Midbrain (tissue), 1 donor: ENCODE results near the gene SLC25A19.
A peak's percentile ranks its signal among the peaks of the same experiment; 100 is the strongest.

Experiments used
- DNase-seq: peaks from one replicate; lab custom pipeline; 2025; lab: John Stamatoyannopoulos, UW

SLC25A19 gene

GRCh38 chr17:75289115-75289831 is at the start of gene SLC25A19:
SLC25A19 (minus strand) TSS chr17:75289433; CDS start chr17:75286764, 2,669 bp downstream.
- DNase-seq: peak; percentile 99

GRCh38 chr17:75338335-75338734 is 49.1 kb upstream of the SLC25A19 start:
- DNase-seq: no peak

GRCh38 chr17:75335315-75335714 is 46.1 kb upstream of the SLC25A19 start:
- no peak for DNase-seq

GRCh38 chr17:75334723-75335122 is 45.5 kb upstream of the SLC25A19 start:
- no peak for DNase-seq

GRCh38 chr17:75331671-75332070 is 42.4 kb upstream of the SLC25A19 start:
- DNase-seq: no peak

- no peak for DNase-seq
These were observed 38.5 kb upstream of the SLC25A19 start for GRCh38 chr17:75327757-75328156.

GRCh38 chr17:75326226-75326848 is 37.1 kb upstream of the SLC25A19 start:
- DNase-seq: no peak

- no peak for DNase-seq
These were observed 36.6 kb upstream of the SLC25A19 start for GRCh38 chr17:75325827-75326225.

GRCh38 chr17:75325348-75325747 is 36.1 kb upstream of the SLC25A19 start:
- DNase-seq: no peak

- no peak for DNase-seq
These were observed 32.3 kb upstream of the SLC25A19 start for GRCh38 chr17:75321506-75321905.

- no peak for DNase-seq
These were observed 30.9 kb upstream of the SLC25A19 start for GRCh38 chr17:75319904-75320691.

- no peak for DNase-seq
These were observed 29.5 kb upstream of the SLC25A19 start for GRCh38 chr17:75318615-75319222.

- DNase-seq: no peak
These were observed 29.0 kb upstream of the SLC25A19 start for GRCh38 chr17:75318211-75318610.

- DNase-seq: no peak
These were observed 28.4 kb upstream of the SLC25A19 start for GRCh38 chr17:75317671-75318070.

- no peak for DNase-seq
These were observed 27.0 kb upstream of the SLC25A19 start for GRCh38 chr17:75316253-75316652.

- DNase-seq: no peak
These were observed 26.5 kb upstream of the SLC25A19 start for GRCh38 chr17:75315541-75316243.

- no peak for DNase-seq
These were observed 24.8 kb upstream of the SLC25A19 start for GRCh38 chr17:75313941-75314551.

- no peak for DNase-seq
These were observed 19.7 kb upstream of the SLC25A19 start for GRCh38 chr17:75308732-75309629.

GRCh38 chr17:75307957-75308731 is 18.9 kb upstream of the SLC25A19 start:
- DNase-seq: no peak
